ENCODE measurements around the gene ELF2.

DNA sequence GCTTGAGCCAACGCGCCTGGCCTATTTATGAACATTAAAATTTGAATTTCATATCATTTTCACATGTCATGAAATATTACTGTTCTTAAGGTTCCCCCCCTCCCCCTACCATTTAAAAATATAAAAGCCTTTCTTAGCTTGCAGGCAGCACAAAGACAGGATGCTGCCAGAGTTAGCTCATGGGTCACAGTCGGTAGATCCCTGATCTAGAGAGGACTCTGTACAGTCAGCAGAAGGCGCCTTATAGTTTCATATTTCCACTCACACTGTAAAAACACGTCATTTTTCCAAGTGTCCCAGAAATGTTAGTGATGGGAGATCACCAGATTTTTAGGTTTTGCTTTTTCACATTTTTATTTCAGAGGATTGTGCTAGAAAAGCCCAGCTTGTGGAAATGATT, 149.2 kb downstream of the ELF2 start:
- TF ChIP-seq, protein P1, sequence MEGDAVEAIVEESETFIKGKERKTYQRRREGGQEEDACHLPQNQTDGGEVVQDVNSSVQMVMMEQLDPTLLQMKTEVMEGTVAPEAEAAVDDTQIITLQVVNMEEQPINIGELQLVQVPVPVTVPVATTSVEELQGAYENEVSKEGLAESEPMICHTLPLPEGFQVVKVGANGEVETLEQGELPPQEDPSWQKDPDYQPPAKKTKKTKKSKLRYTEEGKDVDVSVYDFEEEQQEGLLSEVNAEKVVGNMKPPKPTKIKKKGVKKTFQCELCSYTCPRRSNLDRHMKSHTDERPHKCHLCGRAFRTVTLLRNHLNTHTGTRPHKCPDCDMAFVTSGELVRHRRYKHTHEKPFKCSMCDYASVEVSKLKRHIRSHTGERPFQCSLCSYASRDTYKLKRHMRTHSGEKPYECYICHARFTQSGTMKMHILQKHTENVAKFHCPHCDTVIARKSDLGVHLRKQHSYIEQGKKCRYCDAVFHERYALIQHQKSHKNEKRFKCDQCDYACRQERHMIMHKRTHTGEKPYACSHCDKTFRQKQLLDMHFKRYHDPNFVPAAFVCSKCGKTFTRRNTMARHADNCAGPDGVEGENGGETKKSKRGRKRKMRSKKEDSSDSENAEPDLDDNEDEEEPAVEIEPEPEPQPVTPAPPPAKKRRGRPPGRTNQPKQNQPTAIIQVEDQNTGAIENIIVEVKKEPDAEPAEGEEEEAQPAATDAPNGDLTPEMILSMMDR (IDR thresholded peaks at IDR 0.05; ENCODE audit: insufficient read depth, low read depth, low read length): no peak
- no peak for TF ChIP-seq EZH2 (IDR thresholded peaks at IDR 0.05; ENCODE audit: insufficient read depth, low read length)
